ENCODE results near the gene GLIS1.

Gene GLIS1

DNA sequence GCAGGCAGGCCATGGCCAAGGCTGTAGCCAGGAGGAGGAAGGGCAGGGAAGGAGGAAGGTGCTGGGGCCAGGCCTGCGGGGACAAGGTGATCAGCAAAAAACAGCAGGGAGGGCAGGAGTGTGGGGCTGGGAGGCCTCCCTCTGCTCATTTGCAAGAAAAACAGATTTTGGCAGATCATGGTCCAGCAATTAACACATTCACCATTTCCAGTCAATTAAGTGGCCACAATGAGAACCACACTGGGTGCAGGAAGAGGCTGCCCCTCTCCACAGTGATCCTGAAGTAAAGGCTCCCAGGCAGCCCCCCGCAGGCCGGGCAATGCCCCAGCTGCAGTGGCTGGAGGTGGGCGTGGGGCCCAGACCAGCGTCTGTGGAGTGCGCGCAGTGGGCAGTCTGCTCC, 225.1 kb downstream of the GLIS1 start:
- H3K9me3 ChIP-seq (replicated peaks; ENCODE audit: insufficient read depth, low read length): no peaks in the 10 kb centered on the region
- no peaks in the 10 kb centered on the region for H3K36me3 ChIP-seq (replicated peaks; ENCODE audit: insufficient read depth, low read length)
- no peaks in the 10 kb centered on the region for H3K27me3 ChIP-seq (replicated peaks; ENCODE audit: insufficient read depth, low read length)
- H3K27ac ChIP-seq (ENCODE audit: low read length): no peak overlapping the region
- no peaks in the 10 kb centered on the region for H3K4me1 ChIP-seq (ENCODE audit: low read length)
- no peak overlapping the region for H3K4me2 ChIP-seq (ENCODE audit: low read depth, low read length)
- no peak for TF ChIP-seq EZH2 (optimal IDR thresholded peaks at IDR 0.05; ENCODE audit: low read depth, low read length)
- TF ChIP-seq, protein P1, sequence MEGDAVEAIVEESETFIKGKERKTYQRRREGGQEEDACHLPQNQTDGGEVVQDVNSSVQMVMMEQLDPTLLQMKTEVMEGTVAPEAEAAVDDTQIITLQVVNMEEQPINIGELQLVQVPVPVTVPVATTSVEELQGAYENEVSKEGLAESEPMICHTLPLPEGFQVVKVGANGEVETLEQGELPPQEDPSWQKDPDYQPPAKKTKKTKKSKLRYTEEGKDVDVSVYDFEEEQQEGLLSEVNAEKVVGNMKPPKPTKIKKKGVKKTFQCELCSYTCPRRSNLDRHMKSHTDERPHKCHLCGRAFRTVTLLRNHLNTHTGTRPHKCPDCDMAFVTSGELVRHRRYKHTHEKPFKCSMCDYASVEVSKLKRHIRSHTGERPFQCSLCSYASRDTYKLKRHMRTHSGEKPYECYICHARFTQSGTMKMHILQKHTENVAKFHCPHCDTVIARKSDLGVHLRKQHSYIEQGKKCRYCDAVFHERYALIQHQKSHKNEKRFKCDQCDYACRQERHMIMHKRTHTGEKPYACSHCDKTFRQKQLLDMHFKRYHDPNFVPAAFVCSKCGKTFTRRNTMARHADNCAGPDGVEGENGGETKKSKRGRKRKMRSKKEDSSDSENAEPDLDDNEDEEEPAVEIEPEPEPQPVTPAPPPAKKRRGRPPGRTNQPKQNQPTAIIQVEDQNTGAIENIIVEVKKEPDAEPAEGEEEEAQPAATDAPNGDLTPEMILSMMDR (IDR thresholded peaks at IDR 0.05; ENCODE audit: low read length): no peak
- TF ChIP-seq EZH2phosphoT487 (IDR thresholded peaks at IDR 0.05; ENCODE audit: low read length): no peak
- H3F3A ChIP-seq (ENCODE audit: insufficient read depth, low read length): no peaks in the 10 kb centered on the region
- H2AFZ ChIP-seq (ENCODE audit: low read length): no peak overlapping the region
- no peak overlapping the region for H3K9ac ChIP-seq (ENCODE audit: low read length)
- H3K79me2 ChIP-seq (ENCODE audit: low read length): no peaks in the 10 kb centered on the region
- no peaks in the 10 kb centered on the region for H3K9me2 ChIP-seq (replicated peaks; ENCODE audit: insufficient read depth, low read length)
- H3K4me3 ChIP-seq (ENCODE audit: low read length): no peak overlapping the region
- no peak for DNase-seq
- no peaks in the 10 kb centered on the region for H4K20me1 ChIP-seq (ENCODE audit: insufficient read depth, low read length)

DNA sequence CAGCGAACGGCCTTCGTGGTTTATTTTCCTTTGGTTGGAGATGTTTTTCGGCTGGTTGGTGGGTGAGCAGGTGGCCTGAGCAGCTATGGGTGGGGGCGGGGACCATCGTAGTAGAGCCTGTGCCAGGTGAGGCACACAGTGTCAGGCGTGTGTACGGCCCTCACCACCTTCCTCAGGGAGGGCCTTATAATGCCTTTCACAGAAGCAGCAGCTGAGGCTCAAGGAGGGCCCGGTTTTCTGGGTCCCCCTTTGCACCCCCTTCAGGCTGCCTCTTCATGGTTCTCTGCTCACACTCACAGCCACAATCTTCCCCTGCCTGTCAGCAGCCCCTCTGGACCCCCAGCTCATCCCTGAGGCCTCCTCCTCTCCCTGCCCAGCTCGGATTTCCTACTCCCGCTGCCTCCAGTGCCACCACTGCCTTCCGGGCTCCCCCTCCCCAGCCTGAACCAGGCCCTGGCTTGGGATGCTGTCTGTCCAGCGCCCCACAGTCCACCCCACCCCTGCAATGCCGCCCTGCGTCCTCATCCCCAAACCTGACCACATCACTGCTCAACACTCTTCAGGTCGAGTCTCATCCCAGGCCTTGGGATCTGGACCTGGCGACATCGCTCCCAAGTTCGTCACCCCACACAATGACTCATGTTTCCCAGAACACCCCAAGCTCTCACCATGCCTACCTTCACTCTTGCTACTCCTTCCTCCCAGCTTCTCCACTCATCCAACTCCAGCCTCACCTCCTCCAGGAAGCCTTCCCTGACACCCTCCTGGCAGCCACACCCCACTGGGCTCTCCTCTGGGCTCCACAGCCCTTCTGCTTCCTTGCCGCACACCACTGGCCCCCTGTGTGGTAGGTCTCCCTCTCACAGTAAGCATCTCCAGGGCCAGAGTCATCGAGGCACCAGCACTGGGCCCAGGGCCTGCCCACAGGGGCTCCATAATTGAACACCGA, 225.9 kb downstream of the GLIS1 start:
- Histone ChIP-seq H3K36me3 (replicated peaks; ENCODE audit: insufficient read depth, low read length) (no peaks in the 10 kb centered on the region), H3K4me1 (ENCODE audit: low read length) (no peaks in the 10 kb centered on the region), H3K27ac (ENCODE audit: low read length) (no peak overlapping the region), H3K9me2 (replicated peaks; ENCODE audit: insufficient read depth, low read length) (no peaks in the 10 kb centered on the region), H3K4me3 (ENCODE audit: low read length) (no peak overlapping the region), H3K9me3 (replicated peaks; ENCODE audit: insufficient read depth, low read length) (no peaks in the 10 kb centered on the region), H4K20me1 (ENCODE audit: insufficient read depth, low read length) (no peaks in the 10 kb centered on the region), H3K4me2 (ENCODE audit: low read depth, low read length) (no peak overlapping the region), H3K79me2 (ENCODE audit: low read length) (no peaks in the 10 kb centered on the region), H3F3A (ENCODE audit: insufficient read depth, low read length) (no peaks in the 10 kb centered on the region), H2AFZ (ENCODE audit: low read length) (no peak overlapping the region), H3K27me3 (replicated peaks; ENCODE audit: insufficient read depth, low read length) (no peaks in the 10 kb centered on the region), H3K9ac (ENCODE audit: low read length) (no peak overlapping the region)
- TF ChIP-seq EZH2phosphoT487 (IDR thresholded peaks at IDR 0.05; ENCODE audit: low read length): no peak
- TF ChIP-seq, protein P1 (IDR thresholded peaks at IDR 0.05; ENCODE audit: low read length): no peak
- no peak for TF ChIP-seq EZH2 (optimal IDR thresholded peaks at IDR 0.05; ENCODE audit: low read depth, low read length)
- no peak for DNase-seq

DNA sequence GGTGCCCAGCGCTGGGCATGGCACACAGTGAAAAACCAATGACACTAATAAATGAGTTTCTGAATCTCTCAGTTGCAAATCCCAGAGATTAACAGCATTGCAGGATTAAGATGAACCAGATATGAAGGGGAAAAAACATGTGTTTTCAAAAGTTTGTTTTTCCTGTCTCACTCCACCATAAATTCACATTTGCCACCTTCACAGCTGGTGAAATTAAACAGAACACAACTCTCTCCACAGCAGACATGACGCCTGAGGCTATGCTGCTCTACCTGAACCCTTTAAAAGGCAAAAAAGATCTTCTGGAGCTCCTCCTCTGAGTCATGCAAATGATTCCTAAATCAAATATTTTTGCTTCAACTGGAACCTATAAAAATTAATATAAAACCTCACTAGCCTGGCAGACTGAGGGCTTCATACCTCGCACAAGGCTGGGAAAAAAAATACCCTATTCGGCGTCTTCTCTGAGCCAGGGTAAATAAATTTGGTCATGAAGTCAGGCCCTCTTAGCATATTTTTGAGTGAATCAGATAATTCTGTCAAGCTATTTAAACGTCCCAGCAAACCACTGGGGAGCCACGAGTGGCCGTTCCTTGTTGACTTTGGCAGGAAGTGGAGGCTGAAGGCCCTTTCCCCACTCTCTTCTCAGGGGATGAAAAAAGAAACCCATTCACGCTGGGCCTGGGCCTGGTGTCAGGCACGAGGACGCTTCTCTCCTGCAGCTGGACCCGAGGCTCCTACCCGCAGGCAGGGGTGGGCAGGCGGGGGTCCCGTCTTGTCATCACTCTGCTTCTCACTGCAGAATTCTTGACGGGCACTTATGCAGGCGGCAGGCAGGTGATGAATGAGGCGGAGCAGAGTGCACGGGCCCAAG, 226.8 kb downstream of the GLIS1 start:
- TF ChIP-seq, protein P1 (IDR thresholded peaks at IDR 0.05; ENCODE audit: low read length): no peak
- TF ChIP-seq EZH2 (optimal IDR thresholded peaks at IDR 0.05; ENCODE audit: low read depth, low read length) (no peak), EZH2phosphoT487 (IDR thresholded peaks at IDR 0.05; ENCODE audit: low read length) (no peak)
- Histone ChIP-seq H3K79me2 (ENCODE audit: low read length) (no peaks in the 10 kb centered on the region), H3K36me3 (replicated peaks; ENCODE audit: insufficient read depth, low read length) (no peaks in the 10 kb centered on the region), H3K27me3 (replicated peaks; ENCODE audit: insufficient read depth, low read length) (no peaks in the 10 kb centered on the region), H3K9me2 (replicated peaks; ENCODE audit: insufficient read depth, low read length) (no peaks in the 10 kb centered on the region), H3K4me2 (ENCODE audit: low read depth, low read length) (no peak overlapping the region), H4K20me1 (ENCODE audit: insufficient read depth, low read length) (no peaks in the 10 kb centered on the region), H3K9me3 (replicated peaks; ENCODE audit: insufficient read depth, low read length) (no peaks in the 10 kb centered on the region), H3F3A (ENCODE audit: insufficient read depth, low read length) (no peaks in the 10 kb centered on the region), H3K9ac (ENCODE audit: low read length) (no peak overlapping the region), H3K4me3 (ENCODE audit: low read length) (no peak overlapping the region), H2AFZ (ENCODE audit: low read length) (no peak overlapping the region), H3K4me1 (ENCODE audit: low read length) (no peaks in the 10 kb centered on the region), H3K27ac (ENCODE audit: low read length) (no peak overlapping the region)
- DNase-seq: no peak
